G401.6 (cell line): ENCODE data around the gene LCE6A.

Experiments
- FAIRE-seq: peaks from 2 replicates; lab custom pipeline; 2012; peaks lifted over from hg19 to GRCh38; lab: Jason Lieb, UNC

LCE6A gene

DNA sequence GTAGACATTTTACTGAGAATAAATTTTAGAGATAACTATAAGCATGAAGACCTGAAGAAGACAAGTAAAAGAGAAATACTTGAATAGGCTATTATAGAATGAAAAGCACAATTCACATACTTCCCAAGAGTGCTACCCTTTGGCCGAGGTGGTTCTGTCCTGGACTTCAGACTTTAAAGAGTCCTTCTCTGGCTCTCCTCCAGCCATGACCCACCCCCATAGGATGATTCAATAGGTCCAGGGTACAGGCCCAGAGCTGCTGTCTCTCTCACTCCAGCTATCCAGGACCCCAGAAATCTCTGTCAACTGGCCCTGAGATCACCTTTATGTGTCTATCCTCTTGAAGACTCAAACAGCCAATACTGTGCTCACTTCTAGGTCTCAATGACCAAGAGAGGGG, 34.2 kb downstream of the LCE6A start:
- no peak for FAIRE-seq

DNA sequence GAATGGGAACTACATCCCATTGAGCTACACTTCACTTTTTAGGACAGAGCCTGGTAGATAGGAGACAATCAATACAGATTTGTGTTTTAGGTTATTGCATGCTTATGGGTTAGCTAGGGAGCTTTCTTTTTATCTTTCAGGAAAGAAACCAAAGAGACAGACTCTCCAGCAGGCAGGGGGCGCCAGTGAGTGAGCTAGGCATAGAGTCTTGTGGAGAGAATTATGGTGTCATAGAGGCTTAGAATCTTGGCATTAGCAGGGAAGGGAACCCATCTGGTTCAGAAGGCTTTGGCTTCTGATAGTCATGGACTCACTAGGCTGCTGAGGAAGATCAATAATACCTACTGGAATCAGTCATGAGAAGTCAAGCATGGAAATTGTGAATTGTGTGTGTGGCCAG, 35.4 kb downstream of the LCE6A start, which contains the start of gene SMCP:
TSS of gene SMCP (plus strand) at position 281 of the 400 bp plus-strand sequence. CDS start 6,101 bp downstream, outside the sequence.
- FAIRE-seq: no peak

DNA sequence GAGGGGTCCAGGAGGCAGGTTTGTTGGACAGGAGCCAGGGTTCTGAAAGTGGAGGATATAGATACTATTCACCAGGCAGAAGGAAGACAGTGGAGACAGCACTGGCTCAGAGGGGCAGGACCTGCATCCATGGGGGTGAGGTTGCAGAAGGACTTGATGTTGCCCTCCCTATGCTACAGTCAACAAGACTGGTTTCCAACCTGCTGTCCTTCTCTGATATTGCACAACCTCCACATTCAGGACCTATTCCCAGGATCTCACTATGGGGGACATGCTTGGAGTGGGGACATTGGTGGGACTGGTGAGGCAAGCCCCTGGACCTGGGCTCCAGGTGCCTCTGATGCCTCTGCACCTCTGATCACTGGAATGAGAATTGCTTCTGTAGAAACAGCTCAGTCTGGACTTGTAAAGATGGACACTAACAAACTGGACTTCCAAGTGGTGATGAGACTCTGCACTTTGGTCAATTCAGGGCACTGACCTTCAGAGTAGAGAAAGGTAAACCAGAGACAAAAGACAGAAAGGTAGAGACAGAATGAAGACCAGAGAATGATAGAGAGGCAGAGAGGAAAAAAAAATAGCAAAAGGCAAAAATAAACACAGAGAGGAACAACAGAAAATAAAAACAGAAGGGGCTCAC, 37.0 kb downstream of the LCE6A start:
- FAIRE-seq: no peak

DNA sequence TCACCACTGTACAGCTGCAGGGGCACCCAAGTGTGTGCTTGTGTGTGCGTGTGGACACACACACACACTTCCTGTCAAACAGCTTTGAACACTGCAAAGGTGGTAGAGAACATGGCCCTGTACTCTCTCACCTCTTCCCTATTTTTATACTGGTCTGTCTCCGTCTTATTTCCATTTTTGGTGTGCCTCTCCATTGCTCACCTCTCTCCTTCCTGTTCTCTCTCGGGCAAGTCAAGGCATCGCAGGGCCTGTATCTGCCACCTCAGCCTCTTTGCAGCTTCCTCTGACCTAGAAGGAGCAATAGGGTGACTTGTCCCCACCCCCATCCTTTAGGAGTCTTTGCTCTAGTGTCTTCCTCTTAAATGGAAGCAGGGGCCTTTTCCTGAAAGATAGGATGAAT, 37.7 kb downstream of the LCE6A start:
- no peak for FAIRE-seq

DNA sequence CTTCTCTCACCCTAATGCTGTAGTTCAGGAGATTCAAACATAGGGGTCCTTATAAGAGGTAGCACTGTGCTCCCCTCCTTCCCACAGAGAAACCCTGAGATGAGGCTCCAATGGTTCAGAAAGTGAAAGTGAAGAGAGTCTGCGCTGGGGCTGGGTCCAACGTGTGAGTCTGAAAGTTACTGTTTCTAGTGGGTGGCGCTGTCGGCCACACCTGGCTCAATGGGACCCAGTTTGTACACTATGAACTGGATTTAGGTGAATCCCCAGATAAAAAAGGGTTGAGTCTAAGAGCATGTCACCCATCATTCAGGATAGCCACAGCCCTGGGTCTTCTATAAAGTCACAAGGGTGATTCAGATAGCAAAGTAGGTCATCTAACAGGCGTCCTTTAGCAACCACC, 38.3 kb downstream of the LCE6A start:
- no peak for FAIRE-seq

DNA sequence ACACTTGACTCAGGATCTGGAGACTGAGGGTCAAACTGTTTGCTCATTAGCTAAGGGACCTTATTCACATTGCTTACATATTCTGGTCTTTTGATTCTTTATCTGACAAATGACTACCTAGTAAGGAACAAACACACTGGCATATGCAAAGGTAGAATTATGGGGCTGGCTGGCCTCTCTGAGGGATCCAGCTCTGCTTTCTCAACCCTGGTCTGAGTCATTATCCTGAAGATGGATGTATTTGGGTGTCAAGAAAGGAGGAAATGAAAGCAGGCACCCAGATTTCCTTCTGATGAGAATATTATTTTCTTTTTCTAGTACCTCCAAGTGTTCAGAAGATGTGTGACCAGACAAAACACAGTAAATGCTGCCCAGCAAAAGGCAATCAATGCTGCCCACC, 41.4 kb downstream of the LCE6A start:
- FAIRE-seq: no peak

DNA sequence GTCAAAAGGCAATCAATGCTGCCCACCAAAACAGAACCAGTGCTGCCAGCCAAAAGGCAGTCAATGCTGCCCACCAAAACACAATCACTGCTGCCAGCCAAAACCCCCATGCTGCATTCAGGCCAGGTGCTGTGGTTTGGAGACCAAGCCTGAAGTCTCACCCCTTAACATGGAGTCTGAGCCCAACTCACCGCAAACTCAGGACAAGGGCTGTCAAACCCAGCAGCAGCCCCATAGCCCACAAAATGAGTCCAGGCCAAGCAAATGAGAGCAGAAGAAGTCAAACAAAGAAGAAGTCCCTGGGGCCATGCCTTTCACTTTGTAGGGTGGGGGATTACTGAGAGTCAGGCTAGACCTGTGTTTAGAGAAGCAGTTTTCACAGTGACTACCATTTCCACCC, 41.9 kb downstream of the LCE6A start:
- FAIRE-seq: no peak

DNA sequence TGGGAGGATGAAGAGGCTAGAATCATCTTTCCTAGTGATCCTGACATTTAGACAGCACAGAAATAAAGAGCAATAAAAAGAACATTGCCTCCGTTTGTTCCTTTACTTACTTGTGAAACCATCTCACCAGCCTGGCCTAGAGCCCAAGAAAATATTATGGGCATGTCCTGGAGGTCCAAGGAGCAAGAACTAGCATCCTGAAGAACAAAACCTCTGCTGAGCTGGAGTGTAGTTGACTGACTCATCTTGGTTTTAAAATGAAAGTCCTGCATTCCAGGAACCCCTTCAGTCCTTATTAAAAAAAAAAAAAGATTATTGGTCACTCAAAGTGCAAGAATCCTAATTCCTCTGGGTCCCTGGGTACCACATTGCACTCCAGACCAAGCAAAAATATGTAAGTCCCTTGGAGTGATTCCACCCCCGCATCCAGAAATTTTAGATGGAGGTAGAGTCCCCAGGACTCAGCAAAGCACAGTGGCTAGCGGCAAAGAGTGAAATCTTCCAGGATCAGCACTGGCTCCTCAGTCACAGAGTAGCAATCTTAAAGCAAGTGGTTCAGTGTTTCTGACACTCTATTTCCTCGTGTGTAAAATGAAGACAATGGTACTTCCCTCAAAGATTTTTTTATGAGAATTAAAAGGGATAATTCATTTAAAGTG, 42.4 kb downstream of the LCE6A start:
- no peak for FAIRE-seq

DNA sequence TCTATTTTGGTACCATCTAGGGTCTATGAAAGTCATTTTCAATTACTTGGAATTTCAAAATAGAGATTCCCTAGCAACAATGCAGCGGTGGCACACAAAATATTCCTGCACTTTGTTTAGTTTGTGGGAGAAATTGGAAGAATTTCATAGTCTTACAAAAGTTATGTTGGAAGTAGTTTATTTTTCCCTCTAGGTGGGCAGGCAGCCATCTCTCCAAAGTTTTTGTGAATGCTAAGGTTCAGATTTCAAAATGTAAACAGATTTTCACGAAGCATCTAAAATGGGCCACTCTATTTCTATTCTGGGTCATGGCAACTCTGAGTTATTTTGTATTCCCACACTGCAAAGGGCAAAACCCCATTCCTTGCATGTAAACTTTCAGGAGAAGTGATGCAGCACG, 43.4 kb downstream of the LCE6A start:
- FAIRE-seq: no peak

DNA sequence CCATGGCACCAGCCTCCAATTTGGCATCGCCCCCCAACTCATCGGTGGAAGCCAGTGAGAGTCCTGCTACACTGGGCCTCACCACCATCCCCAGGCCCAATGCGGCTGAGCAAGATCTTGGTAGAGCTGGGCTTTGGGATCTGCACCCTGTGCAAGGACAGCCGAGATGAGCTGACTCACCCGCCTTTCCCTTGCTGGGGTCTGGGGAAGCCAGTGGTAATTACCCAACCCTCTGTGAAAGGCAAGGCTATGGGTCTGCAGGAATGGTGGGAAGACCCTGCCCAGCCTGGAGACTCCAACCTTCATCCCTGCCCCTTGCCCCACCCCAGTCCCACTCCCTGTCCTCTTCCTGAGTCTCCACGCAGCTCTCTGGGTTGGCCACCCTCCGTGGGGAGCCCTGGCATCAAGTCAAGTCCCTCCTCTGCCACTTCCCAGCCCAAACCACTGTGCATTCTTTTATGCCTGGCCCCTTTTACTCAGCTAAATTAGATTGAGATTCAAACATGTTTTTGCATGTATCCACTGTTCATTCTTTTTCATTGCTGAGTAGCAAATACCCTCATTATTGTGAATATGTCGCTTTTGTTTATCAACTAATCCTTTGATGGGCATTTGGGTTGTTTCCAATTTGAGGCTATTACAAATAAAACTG, 44.2 kb downstream of the LCE6A start:
- FAIRE-seq: no peak

DNA sequence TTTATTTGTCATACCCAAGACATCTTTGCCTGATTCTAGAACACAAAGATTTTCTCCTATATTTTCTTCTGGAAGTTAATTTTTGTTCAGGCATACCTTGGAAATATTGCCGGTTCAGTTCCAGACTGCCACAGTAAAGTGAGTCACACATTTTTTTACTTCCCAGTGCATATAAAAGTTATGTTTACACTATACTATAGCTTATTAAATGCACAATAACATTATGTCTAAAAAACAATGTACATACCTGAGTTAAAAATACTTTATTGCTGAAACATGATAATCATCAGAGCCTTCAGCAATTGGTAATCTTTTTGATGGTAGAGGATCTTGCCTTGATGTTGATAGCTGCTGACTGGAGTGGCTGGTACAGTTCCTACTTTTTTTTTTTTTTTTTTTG, 45.5 kb downstream of the LCE6A start:
- no peak for FAIRE-seq
